B cell (primary cell): ENCODE results near the gene ARID4B.

Experiments used
- EZH2 ChIP-seq: IDR thresholded peaks from 2 replicates; pipeline ENCODE4 v1.6.1; 2012; ENCODE audit warnings: borderline replicate concordance, low read depth, mild to moderate bottlenecking, moderate library complexity, low read length; ENCODE audit not compliant: insufficient read depth, poor library complexity, severe bottlenecking
- TF ChIP-seq, protein P1 (sequence below): fragments of 200-600 bp; IDR thresholded peaks from one replicate; pipeline ENCODE4 v1.8.0; 2022; ENCODE audit warnings: antibody characterized with exemption, mild to moderate bottlenecking

DNA sequence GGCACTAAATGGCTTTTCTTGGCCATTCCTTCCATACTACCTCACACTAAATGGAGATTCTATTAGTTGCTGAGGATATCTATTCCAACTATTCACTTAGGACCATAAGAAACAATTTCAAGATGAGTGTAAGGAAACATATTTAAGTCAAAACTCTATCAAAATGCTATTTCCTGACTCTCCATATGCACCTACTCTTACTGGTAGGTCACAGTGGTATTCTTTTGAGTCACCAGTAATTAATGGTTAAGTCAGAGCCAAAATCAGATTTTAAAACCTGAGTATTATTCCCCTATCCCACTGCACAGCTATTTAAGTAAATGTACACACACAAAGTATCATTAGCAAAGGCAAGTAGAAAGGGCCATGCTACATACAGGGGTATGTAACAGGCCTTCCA lies 50.3 kb downstream of the ARID4B start:
- TF ChIP-seq, protein P1, sequence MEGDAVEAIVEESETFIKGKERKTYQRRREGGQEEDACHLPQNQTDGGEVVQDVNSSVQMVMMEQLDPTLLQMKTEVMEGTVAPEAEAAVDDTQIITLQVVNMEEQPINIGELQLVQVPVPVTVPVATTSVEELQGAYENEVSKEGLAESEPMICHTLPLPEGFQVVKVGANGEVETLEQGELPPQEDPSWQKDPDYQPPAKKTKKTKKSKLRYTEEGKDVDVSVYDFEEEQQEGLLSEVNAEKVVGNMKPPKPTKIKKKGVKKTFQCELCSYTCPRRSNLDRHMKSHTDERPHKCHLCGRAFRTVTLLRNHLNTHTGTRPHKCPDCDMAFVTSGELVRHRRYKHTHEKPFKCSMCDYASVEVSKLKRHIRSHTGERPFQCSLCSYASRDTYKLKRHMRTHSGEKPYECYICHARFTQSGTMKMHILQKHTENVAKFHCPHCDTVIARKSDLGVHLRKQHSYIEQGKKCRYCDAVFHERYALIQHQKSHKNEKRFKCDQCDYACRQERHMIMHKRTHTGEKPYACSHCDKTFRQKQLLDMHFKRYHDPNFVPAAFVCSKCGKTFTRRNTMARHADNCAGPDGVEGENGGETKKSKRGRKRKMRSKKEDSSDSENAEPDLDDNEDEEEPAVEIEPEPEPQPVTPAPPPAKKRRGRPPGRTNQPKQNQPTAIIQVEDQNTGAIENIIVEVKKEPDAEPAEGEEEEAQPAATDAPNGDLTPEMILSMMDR = no peak
- no peak for TF ChIP-seq EZH2
